Measurements from ENCODE around the gene ANXA1.

GRCh38 chr9:73176450-73176875, 24.8 kb downstream of the ANXA1 start:
- TF ChIP-seq CTCF (IDR thresholded peaks at IDR 0.05) (no peak), POLR2A (IDR thresholded peaks at IDR 0.05) (no peak), POLR2AphosphoS5 (IDR thresholded peaks at IDR 0.05; ENCODE audit: insufficient read depth in 1 of 2, low read depth in 1 of 2) (no peak)
